Astrocyte of the cerebellum (primary cell): ENCODE measurements around the gene CLDN22.

Experiments used
- DNase-seq: peaks from one replicate; pipeline ENCODE4 v3.0.0-alpha.2; 2011; ENCODE audit warnings: low read depth
- H3K4me3 ChIP-seq: 2 replicates; pipeline ENCODE4 v1.5.1; 2011; ENCODE audit warnings: mild to moderate bottlenecking, low read depth, low read length, moderate library complexity
- CTCF ChIP-seq: IDR thresholded peaks from 2 replicates; pipeline ENCODE4 v1.5.1; 2012; ENCODE audit warnings: low read length, low read depth, moderate library complexity, mild to moderate bottlenecking; ENCODE audit errors: missing control alignments
- in situ Hi-C: cut with HindIII; loops from 2 replicates; pipeline ENCODE4 v1.10.0; 2017; ENCODE audit warnings: low sequenced_read_pairs

CLDN22 gene

GRCh38 chr4:183347566-183347965 is 27.5 kb upstream of the CLDN22 start:
- no peak for DNase-seq
- H3K4me3 ChIP-seq = no peak overlapping the region
- in situ Hi-C loops = no loop called here
- no peak for TF ChIP-seq CTCF

- H3K4me3 ChIP-seq = no peak overlapping the region
- DNase-seq = no peak
- in situ Hi-C loops = no loop called here
- no peak for TF ChIP-seq CTCF
Observed at GRCh38 chr4:183347146-183347545, 27.1 kb upstream of the CLDN22 start.

- TF ChIP-seq CTCF = no peak
- no peak overlapping the region for H3K4me3 ChIP-seq
- no peak for DNase-seq
- in situ Hi-C loops = no loop called here
Observed at GRCh38 chr4:183345261-183345660, 25.2 kb upstream of the CLDN22 start.

- no peak for TF ChIP-seq CTCF
- H3K4me3 ChIP-seq = no peak overlapping the region
Observed at GRCh38 chr4:183344523-183345255, 24.6 kb upstream of the CLDN22 start.

GRCh38 chr4:183343730-183344129 is 23.7 kb upstream of the CLDN22 start:
- no peak for DNase-seq
- TF ChIP-seq CTCF = no peak
- in situ Hi-C loops = no loop called here
- H3K4me3 ChIP-seq = no peak overlapping the region

More at GRCh38 chr4:183344523-183345255, 24.6 kb upstream of the CLDN22 start:
- DNase-seq = no peak
- in situ Hi-C loops = no loop called here

- no peak for TF ChIP-seq CTCF
- no peak overlapping the region for H3K4me3 ChIP-seq
- no peak for DNase-seq
- in situ Hi-C loops = no loop called here
Observed at GRCh38 chr4:183342541-183343533, 22.8 kb upstream of the CLDN22 start.
